ENCODE results near the gene MLEC. TPM values are rescaled to one million over a fixed set of nuclear protein-coding genes. Genes with fewer than 3 reads are reported as not detected.
A peak's percentile ranks its signal among the peaks of the same experiment; 100 is the strongest.

MLEC gene
- total and polyA plus RNA-seq, 2 of the 13 experiments (the other 11 are each of a cell fraction or from before 2014, with no cell fraction given) = 49.8 to 156 TPM

DNA sequence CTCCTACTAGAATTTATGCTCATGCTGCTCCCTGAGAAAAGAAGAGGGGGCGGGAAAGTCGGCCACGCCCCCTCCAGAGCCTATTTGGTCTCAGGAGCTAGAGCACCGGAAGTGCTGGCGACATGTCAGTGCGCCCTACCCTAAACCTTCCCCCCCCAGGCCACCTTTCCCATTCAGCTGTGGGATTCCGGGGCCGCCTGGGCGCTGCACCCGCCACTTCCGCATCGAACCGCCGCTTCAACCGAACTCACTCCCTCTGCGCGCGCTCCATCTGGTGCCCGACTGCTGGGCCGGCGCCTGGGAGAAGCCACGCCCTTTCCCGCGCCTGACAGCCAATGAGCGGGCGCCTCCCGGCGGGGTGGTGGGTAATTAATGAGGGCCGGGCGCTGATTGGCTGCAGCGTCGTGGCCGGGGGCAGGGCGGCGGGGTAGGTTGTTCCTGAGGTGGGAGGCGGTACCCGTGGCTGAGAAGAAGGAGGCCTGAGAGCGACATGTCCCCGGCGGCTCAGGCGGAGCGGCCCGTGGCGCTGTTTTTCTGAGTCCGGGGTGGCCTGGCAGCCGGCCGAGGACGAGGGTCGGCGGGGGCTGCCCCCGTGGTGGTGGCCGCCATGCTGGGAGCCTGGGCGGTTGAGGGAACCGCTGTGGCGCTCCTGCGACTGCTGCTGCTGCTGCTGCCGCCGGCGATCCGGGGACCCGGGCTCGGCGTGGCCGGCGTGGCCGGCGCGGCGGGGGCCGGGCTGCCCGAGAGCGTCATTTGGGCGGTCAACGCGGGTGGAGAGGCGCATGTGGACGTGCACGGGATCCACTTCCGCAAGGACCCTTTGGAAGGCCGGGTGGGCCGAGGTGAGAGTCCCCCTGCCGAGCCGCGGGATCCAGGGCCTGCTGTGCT, at the start of gene MLEC (continued):
- TF ChIP-seq, protein P1, sequence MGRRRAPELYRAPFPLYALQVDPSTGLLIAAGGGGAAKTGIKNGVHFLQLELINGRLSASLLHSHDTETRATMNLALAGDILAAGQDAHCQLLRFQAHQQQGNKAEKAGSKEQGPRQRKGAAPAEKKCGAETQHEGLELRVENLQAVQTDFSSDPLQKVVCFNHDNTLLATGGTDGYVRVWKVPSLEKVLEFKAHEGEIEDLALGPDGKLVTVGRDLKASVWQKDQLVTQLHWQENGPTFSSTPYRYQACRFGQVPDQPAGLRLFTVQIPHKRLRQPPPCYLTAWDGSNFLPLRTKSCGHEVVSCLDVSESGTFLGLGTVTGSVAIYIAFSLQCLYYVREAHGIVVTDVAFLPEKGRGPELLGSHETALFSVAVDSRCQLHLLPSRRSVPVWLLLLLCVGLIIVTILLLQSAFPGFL (CRISPR knock-in tag; IDR thresholded peaks at IDR 0.05) = no peak
- peak; percentile 56 for TF ChIP-seq POGZ (CRISPR knock-in tag; IDR thresholded peaks at IDR 0.05)
- TF ChIP-seq POLR2G (IDR thresholded peaks at IDR 0.05; ENCODE audit: low read depth, low read length) = peak; percentile 77
- no peak for TF ChIP-seq CAMTA2 (CRISPR knock-in tag; IDR thresholded peaks at IDR 0.05; ENCODE audit: borderline replicate concordance)
- no peak for TF ChIP-seq ATRX (CRISPR knock-in tag; IDR thresholded peaks at IDR 0.05; ENCODE audit: borderline replicate concordance)
- peak; percentile 86; the same call in 1 of the 2 replicates for TF ChIP-seq SIN3A (IDR thresholded peaks at IDR 0.05; ENCODE audit: borderline replicate concordance, low read depth, low read length)
- no peak for TF ChIP-seq PHB2 (IDR thresholded peaks at IDR 0.05; ENCODE audit: partially characterized antibody)
- peak; percentile 26; the same call in 1 of the 2 replicates for TF ChIP-seq RARA (CRISPR knock-in tag; IDR thresholded peaks at IDR 0.05)
- no peak for TF ChIP-seq NCOA1 (CRISPR knock-in tag; IDR thresholded peaks at IDR 0.05)
- peak; percentile 60; the same call in 1 of the 2 replicates for TF ChIP-seq ZNF329 (CRISPR knock-in tag; IDR thresholded peaks at IDR 0.05; ENCODE audit: low read depth)
- peak; percentile 40; the same call in 1 of the 2 replicates for TF ChIP-seq IRX3 (CRISPR knock-in tag; IDR thresholded peaks at IDR 0.05; ENCODE audit: borderline replicate concordance, low read depth)
- no peak for TF ChIP-seq ADNP (CRISPR knock-in tag; IDR thresholded peaks at IDR 0.05)
- TF ChIP-seq JUND (CRISPR knock-in tag; IDR thresholded peaks at IDR 0.05) = 0 out of 2 replicates have a peak, but pooled peaks have one; percentile 28
- peak; percentile 79 for TF ChIP-seq SPEN (CRISPR knock-in tag; IDR thresholded peaks at IDR 0.05; ENCODE audit: low read depth)
- TF ChIP-seq ZBTB8A (CRISPR knock-in tag; IDR thresholded peaks at IDR 0.05; ENCODE audit: borderline replicate concordance, low read depth) = no peak
- no peak for TF ChIP-seq ZNF660 (CRISPR knock-in tag; IDR thresholded peaks at IDR 0.05; ENCODE audit: borderline replicate concordance, low read depth)
- TF ChIP-seq CBFB (CRISPR knock-in tag; IDR thresholded peaks at IDR 0.05) = 0 out of 2 replicates have a peak, but pooled peaks have one; percentile 55
- TF ChIP-seq GABPA (IDR thresholded peaks at IDR 0.05; ENCODE audit: low read depth, low read length) = peak; percentile 82
- TF ChIP-seq GABPA (CRISPR knock-in tag; IDR thresholded peaks at IDR 0.05; ENCODE audit: low read depth) = peak; percentile 94
- no peak for TF ChIP-seq ATF7 (IDR thresholded peaks at IDR 0.05)
- TF ChIP-seq ATF7 (CRISPR knock-in tag; IDR thresholded peaks at IDR 0.05) = no peak
- no peak for TF ChIP-seq ZNF75D (CRISPR knock-in tag; IDR thresholded peaks at IDR 0.05; ENCODE audit: borderline replicate concordance)
- TF ChIP-seq, protein P2, sequence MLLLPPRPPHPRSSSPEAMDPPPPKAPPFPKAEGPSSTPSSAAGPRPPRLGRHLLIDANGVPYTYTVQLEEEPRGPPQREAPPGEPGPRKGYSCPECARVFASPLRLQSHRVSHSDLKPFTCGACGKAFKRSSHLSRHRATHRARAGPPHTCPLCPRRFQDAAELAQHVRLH (CRISPR knock-in tag; IDR thresholded peaks at IDR 0.05; ENCODE audit: borderline replicate concordance, low read depth) = no peak
- TF ChIP-seq, protein P3, sequence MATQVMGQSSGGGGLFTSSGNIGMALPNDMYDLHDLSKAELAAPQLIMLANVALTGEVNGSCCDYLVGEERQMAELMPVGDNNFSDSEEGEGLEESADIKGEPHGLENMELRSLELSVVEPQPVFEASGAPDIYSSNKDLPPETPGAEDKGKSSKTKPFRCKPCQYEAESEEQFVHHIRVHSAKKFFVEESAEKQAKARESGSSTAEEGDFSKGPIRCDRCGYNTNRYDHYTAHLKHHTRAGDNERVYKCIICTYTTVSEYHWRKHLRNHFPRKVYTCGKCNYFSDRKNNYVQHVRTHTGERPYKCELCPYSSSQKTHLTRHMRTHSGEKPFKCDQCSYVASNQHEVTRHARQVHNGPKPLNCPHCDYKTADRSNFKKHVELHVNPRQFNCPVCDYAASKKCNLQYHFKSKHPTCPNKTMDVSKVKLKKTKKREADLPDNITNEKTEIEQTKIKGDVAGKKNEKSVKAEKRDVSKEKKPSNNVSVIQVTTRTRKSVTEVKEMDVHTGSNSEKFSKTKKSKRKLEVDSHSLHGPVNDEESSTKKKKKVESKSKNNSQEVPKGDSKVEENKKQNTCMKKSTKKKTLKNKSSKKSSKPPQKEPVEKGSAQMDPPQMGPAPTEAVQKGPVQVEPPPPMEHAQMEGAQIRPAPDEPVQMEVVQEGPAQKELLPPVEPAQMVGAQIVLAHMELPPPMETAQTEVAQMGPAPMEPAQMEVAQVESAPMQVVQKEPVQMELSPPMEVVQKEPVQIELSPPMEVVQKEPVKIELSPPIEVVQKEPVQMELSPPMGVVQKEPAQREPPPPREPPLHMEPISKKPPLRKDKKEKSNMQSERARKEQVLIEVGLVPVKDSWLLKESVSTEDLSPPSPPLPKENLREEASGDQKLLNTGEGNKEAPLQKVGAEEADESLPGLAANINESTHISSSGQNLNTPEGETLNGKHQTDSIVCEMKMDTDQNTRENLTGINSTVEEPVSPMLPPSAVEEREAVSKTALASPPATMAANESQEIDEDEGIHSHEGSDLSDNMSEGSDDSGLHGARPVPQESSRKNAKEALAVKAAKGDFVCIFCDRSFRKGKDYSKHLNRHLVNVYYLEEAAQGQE (IDR thresholded peaks at IDR 0.05; ENCODE audit: borderline replicate concordance in 1 of 2, low read depth in 1 of 2, low read length in 2 of 2) = no peak
- TF ChIP-seq KLF11 (CRISPR knock-in tag; IDR thresholded peaks at IDR 0.05) = no peak
- TF ChIP-seq ZFP37 (CRISPR knock-in tag; IDR thresholded peaks at IDR 0.05; ENCODE audit: borderline replicate concordance) = 0 out of 2 replicates have a peak, but pooled peaks have one; percentile 32
- TF ChIP-seq HMG20A (CRISPR knock-in tag; IDR thresholded peaks at IDR 0.05; ENCODE audit: borderline replicate concordance) = no peak
